D341Med (cell line): Measurements from ENCODE around the gene ANKMY2.
A peak's percentile ranks its signal among the peaks of the same experiment; 100 is the strongest.
"Not testable (repeated sequence)": the region's sequence is repeated elsewhere in the genome, so short reads cannot be mapped to it uniquely, and the experiment has no call there.

Source experiments
- DNase-seq: peaks from one replicate; pipeline ENCODE4 v3.0.0; 2012; ENCODE audit warnings: low spot score

The ANKMY2 gene

DNA sequence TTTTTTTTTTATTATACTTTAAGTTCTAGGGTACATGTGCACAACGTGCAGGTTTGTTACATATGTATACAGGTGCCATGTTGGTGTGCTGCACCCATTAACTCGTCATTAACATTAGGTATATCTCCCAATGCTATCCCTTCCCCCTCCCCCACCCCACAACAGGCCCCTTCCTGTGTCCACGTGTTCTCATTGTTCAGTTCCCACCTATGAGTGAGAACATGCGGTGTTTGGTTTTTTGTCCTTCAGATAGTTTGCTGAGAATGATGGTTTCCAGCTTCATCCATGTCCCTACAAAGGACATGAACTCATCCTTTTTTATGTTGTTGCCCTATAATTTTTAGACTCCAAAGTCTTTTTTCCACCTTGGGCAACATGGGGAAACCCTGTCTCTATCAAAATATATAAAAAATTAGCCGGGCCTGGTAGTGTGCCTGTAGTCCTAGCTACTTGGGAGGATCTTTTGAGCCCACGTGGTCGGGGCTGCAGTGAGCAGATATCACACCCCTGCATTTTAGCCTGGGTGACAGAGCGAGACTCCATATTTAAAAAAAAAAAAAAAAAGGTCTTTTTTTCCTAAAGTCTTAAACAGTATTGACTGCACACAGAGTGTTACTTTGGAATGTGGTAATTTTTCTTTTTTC lies 14.4 kb upstream of the ANKMY2 start:
- DNase-seq = not testable (repeated sequence)

DNA sequence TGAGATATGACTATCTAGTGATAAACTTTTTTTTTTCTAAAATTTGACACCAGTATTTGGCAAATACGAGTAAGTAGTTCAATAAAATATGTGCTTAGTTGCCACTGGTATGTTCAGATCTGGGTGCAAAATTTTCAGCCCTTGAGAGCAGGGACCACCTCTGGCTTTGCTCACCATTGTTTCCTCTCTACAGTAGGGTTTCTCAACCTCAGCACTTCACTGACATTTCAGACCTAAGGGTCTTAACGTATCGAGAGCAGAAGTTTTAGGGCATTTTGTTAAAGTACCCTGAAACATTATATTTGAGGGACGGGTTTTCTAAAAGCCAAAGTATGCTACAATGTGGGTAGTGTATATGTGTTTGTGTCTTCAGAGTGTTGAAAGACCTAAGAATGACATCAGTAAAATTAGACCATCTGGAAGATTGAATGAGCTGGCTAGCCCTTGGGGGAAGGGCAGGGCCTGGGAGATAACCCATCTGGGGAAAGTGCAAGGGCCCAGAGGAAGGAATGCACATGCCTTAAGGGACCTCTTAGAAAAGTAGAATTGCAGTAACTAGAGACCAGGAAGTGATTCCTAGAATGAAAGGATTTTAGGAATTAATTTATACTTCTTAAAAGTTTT lies 12.2 kb upstream of the ANKMY2 start:
- DNase-seq = peak; percentile 45

DNA sequence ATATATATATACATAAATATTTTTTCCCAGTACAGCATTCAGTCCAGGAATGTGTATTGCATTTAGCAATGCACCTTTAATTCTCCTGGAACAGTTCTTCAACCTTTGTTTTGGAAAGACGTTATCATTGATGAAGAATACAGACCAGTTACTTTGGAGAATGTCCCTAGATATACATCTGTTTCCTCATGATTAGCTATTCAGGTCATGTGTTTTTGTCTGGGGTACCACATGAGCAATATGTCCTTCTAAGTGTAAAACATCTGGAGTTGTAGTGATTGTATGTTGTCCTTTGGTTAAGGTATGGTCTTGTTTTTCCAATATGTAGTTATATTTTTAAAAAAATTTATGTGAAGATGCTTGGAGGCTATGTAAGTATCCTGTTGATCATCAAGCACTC lies 10.6 kb upstream of the ANKMY2 start:
- no peak for DNase-seq

DNA sequence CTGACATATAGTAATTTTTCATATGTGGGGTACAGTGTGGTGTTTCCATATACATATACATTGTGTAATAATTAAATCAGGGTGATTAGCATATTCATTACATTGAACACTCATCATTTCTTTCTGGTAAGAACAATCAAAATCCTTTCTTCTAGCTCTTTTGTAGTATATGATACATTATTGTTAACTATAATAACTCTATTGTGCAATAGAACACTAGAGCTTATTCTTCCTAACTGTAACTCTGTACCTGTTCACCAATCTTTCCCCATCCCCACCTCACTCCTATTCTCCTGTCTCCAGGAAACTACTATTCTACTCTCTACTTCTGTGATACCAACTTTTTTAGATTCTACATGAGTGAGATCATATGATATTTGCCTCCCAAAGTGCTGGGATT lies 9.8 kb upstream of the ANKMY2 start:
- DNase-seq = no peak

DNA sequence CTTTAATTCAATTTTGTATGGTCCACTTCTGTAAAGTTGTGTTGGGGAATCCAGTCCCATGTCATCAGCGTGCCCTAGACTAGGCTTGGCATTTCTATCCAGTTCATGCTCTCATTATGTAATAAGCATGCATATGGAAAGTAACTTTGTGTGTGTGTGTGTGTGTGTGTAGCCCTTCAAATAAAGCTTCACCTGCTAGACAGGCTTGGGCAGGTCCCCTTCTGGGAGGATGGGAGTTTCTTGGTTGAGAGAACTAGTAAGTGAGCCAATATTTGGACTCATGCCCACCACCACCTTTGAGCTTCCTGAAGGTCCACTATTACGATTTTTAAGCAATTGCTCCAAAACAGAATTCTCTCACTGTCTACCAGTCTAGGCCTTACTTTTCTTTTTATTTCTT lies 7.3 kb upstream of the ANKMY2 start:
- DNase-seq = no peak

DNA sequence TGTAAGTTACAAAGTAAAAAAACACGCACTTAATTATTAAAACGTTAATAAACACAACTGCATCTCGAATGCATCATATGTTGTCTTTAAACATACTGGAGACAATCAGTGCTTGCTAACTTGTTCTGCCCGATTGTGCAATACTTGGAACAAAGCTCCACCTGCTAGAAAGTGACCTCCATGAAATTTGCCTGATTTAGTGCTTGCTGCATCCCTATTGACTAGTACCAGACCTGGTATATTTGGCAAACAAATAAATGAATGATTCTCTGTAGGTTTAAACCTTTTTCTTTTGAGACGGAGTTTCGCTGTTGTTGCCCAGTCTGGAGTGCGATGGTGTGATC lies 6.7 kb upstream of the ANKMY2 start:
- DNase-seq = no peak

DNA sequence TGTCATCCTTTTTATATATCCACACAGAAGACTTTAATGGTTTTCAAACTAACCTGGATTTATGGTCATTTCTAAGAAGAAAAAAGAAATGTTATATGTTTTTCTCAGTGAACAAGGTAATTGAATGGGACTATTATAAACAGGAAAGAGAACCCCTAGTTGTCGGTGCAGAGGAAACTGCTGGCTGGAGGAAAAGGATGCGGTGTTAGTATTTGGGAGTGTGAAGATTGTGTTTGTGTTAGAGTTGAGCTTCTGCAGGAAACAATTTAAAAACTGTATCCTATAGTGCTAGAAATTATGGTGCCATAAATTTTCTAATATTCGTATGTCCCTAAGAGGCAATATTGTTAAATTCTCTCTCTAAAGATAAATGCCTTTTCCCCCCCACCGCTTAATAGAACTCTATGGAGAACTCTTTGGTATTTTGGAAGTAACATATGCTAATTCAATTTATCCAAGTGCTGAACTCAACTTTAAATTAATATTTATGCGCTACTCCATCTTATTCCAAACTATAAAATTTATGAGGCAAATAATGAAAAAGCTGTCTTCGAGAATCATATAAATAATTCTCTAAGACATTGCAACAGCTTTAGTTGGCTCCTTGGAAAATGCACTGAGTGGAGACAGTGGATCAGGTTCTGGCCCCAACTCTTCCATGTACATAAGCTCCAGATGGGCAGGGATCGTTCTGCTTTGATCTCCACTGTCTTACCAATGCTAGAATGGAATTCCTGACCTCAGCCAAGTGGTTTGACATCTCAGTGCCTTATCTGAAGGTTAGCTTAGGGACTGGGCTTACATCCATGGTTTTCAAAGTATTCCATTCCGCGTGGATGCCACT lies 6.1 kb upstream of the ANKMY2 start:
- no peak for DNase-seq

DNA sequence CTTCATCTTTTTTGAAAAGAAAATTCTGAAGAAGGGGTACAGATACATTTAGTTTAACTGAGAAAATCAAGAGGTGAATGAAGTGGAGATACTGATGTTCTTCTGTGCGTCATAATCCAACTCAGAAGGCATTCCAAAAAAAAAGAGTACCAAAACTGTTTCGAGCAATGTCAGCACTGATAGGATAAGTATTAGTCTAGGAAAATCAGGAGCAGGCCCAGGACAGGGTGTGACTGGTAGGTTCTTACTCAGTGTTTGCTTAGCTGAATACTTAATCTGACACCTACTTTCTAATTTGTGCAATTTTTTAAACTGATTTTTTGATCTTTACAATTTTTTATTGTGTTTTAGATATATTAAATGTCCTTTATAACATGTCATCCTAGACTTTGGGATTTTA lies 4.7 kb upstream of the ANKMY2 start:
- no peak for DNase-seq

DNA sequence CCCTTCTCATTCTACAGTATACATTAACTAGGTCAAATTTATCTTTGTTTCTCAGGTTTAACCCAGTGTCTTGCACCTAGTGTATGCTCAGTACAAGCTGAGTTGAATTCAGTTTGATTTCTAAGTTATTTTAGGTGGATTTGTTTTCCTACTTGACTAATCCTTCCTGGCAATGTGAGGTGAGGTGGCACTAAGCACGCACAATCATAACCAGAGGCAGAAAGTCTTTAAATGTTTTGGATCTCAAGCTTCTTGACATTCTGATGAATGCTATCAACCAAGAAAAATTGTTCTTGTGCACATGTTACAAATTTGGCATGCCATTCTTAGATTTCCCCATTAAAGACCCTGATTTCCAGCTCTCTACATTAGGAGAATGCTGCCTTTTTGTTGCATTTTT lies 3.6 kb upstream of the ANKMY2 start:
- DNase-seq = no peak

DNA sequence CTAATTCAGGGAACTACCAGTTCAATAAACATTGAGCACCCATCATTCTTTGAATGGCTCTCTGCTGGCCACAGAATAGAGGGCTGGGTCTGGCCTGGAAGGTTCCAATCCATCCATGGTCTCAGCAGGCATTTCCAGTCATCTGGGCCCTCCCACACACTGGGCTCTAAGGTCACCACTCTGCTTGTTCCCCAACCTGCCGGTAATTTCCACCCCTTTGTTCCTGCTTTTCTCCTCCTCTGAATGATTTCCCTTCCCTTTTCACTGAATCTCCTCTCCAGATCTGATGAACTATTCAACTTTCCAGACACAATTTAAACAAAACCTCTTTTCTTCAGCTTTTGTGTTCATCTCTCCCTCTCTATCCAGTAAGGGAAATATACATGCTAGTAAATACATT lies 3.0 kb upstream of the ANKMY2 start:
- DNase-seq = no peak

DNA sequence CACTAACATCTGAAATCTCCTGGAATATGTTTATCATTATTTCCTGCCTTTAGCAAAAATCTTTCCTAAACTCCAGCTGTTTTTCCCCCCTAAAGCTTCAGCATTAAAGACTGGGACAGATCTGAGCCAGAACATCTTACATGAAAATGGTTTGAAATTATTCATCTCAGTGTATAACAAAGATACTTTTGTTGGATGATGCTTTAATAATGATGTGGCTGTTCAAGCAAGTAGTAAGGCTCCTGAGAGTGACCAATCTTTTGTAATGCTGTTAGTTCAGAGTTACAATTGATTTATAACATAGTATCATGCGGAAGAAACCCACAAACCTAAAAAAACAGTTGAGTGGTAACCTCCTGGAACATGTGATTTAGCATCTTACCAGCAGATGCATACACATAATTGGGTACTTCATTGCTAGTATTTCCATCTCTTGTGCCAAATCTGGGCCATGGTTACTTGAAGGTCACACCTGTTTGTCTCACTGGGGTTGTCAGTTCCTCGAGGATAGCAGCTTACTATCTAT lies 1.9 kb upstream of the ANKMY2 start:
- no peak for DNase-seq

DNA sequence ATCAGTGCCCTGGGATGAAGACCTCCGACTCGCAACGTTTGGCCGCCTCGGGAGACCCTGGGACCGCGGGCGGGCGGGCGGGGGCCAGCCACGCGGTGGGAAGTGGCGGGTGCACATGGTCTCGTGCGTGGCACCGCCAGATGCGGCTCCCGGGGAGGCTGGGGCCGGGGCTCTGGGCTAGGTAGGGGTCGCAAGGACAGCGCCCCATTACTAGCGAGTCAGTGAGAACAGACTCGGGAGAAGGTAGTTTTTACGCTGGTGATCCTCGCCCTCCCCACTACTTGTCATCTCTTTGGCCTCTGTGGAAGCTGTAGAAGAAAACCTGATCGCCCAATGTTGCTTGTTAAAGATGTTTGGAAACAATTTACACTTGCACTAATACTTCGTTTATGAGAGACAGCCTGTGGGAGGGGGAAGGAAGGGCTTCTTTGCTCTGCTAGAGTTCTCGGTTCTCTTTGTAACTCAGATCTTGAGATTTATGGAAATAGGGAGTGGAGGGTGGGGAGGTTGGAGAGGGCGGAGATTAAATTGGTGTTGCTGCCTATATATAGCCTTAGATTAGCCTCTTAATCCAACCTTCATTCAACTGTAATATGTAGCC lies 1.0 kb upstream of the ANKMY2 start:
- peak; percentile 64 for DNase-seq

DNA sequence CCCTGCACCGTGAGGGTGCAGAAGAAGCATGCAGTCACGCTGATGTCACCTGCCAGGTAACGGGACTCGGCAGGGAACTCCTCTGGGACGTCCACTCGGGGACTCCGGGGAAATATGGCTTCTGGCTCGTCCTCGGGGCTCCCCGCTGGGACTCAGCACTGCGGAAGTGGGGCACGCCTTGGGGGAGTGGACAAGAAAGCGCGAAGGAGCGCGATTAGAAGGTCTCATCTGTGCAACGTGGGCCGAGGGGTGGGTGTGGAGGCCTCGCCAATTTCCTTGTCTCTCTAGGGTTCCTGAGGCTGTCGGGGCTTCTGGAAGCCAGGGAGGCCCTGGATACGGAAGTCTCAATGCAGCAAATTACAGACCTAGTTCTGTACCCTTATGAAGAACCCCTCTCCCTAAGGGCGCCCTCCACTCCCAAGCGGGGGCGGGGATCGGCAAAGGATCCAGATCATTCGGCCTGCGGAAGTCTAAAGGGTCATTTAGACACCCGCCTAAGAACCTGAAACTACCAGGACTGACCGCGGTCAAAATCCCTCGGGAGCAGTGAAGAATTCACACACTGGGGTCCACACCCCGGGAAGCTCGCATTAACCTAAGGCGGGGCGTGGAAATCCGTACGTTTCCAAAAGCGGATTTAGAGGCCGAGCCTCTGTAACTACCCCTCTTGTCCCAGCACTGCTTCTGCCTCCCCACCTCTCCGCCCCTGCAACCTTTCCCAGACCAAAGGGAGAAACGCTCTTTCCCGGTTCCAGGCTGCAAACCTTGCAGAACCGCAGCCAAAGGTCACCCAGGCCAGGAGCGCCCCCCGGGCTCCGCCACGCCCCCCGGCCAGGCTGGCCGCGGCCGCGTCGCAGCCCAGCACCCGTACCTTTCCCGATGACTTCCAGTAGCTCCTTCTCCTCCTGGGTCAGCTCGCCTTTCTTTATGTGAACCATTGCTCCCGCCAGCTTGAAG lies 640 bp downstream of the ANKMY2 start:
- peak; percentile 76 for DNase-seq

DNA sequence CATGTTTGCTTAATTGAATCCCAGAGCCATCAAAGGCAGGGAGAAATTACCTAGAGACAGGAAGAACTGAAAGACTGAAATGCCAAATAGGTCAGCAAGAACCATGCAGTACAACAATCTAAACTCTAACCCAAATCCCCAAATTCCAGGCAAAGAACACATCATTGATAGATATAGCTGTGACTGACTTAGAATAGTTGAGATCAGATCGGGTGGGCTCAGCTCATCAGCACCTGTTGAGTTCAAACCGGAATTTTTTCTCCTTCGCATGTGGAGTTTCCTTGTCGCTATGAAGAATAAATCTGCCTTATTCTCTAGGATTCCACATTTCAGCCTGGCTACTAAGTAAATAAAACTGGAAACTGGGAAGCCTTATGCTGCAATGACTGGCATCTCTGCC lies 1.4 kb downstream of the ANKMY2 start:
- no peak for DNase-seq

DNA sequence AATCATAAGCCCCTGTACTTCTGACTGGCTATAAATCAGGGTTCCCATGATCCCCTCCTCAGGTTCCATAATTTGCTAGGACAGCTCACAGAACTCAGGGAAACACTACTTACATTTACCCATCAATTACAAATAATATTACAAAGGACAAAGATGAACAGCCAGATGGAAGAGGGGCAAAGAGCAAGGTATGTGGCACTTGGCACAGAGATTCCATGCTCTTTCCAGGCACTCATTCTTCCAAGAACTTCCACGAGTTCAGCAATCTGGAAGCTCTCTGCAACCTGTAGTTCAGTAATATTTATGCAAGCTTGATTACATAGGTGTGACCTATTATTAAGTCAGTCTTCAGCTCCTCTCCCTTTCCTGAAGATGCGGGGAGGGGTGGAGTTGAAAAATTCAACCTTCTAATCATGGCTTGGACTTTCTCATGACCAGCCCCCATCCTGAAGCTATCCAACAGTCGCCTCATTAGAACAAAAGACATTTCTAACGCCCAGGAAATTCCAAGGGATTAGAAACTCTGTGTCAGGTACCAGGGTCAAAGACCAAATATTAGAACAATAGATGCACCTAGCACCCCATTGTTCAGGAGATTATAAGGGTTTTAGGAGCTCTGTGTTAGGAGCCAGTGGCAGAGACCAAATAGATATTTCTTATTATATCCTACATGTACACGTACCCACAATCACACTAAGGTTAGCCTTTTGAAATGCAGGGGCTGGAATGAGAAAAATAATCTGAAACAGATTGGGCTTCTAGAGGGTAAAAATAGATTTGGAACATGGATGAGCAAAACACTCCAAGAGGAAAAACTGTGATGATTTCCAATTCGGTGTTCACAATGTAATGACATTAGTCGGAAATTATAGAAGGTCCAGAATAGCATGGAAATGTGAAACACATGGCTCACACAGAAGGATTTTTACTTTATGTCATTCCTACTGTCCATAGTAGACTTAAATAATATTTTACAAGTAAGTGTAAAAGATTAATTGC lies 7.0 kb downstream of the ANKMY2 start:
- no peak for DNase-seq

DNA sequence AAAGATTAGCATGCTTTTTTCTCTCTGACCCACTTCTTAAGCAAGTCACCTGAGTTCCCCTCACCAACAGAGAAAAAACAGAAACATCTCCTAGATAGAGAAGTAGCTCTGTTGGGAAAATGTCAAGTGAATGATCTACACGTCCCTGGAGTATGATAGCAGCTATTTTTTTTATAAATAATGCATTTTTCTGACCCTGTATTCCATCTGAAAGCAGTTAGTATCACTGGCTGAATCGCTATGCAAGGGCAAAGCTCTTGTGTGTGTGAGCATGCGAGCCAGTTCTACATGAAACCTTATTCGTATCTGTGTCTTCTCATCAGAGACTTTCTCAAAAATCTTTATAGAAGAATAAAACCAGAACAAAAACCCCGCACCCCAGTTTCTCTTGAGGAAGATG lies 8.2 kb downstream of the ANKMY2 start:
- DNase-seq = no peak

DNA sequence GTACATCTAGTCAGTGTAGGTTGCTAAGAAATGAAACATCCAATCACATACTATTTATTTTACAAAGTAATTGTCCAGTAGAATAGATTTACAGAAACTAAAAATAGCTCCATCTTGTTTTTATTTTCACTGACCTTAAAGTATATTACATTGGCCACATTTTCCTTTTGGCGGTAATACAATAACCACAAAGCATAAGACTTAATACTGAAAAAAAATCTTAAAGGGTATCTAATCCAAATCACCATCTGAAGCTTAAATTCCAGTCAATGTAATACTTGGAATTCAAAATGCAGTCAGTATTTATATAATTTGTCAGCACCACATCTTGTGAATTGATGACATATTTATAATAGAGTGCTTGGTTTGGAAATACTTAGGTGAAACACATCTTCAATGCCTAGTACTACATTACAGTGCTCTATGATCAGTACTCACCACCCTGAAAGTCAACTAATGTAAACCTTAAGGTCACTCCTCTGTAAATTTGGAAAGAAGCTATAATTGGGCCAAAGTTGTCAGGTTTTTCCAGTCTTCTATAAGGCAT lies 8.9 kb downstream of the ANKMY2 start:
- no peak for DNase-seq

DNA sequence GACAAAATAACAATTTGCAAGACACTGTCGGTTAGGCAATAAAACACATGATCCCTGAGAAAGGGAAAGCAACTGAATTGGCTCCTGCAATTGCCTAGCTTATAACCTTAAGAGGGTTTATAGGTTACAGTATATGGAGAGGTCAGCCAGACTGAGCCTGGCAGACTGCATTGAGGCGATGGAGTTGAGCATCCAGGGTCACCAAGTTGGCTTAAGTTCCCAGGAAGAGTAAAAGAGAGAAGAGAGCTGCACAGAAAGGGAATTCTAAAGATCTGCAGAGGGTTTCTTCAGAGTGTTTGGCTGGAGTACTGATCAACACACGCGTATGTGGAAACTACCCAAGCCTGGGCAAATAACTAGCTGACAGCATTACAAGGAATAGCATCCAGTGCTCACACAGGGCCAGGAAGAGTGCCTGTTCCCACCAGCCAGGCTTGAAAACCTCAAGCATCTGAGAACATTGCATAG lies 11.2 kb downstream of the ANKMY2 start:
- DNase-seq = no peak

DNA sequence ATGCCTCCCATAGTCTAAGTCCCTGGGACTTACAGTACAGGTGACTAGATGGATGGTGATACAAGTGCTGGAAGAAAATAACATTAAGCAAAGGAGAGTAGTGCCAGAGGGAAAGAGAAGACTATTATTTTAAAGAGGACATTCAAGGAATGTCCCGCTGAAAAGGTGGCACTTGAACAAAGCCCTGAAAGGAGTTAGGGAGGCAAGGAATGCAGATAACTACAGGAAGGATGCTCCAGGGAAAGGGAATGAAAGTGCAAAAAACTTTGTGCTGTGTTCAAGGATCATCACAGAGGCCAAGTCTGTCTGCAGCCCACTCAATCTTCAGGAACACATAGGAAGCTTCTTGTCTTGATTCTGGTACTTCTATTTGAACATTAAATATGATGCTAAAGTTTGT lies 14.9 kb downstream of the ANKMY2 start:
- DNase-seq = no peak

DNA sequence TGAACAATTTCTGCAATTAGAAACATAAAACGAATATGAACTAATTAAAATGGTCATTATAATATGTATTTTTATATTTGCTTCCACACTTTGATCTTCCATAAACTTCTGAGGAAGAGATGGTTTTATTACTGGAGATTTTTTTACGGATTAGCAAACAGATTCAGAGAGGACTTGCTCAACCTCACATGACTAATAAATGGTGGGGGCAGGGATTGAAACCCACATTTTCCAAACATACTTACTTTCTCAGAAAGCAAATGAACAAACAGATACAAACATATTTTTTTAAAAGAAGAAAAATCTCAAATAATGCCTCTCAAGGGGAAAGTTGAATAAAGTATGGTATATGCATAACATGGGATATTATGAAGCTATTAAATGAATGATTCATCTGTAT lies 18.3 kb downstream of the ANKMY2 start:
- DNase-seq = no peak
